ENCODE data around the gene LXN.

The LXN gene

GRCh38 chr3:158663832-158664231 lies 8.6 kb downstream of the LXN start:
- no peaks in the 10 kb centered on the region for H3K27me3 Mint-ChIP-seq (ENCODE audit: low read depth)
- no peak for TF ChIP-seq CTCF (IDR thresholded peaks at IDR 0.05; ENCODE audit: unreplicated experiment in 3 of 3)
- H3K36me3 Mint-ChIP-seq (ENCODE audit: low read depth): peaks cover 40% of the 10 kb centered on the region
- H3K4me3 Mint-ChIP-seq: no peak overlapping the region
- H3K4me1 Mint-ChIP-seq: no peaks in the 10 kb centered on the region
- H3K9me3 Mint-ChIP-seq: no peaks in the 10 kb centered on the region
- no peak overlapping the region for H3K27ac Mint-ChIP-seq

DNA sequence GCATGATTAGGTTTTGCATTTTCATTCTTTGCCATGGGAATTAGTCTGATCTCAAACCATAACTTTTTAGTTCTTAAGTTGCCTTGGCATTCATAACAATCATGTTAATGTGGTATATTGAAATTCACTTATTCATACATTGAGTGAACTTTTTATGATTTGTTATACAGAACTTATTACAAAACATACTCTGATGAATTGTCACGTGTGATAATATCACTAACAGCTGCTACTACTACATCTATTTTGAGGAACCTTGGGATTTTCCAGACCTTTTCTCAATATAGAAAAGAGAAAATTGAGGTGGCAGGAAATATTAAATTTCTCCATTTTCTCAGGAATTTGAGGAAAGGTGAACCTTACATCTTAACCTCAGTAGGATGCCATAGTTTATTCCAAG lies 9.2 kb downstream of the LXN start:
- Mint-ChIP-seq H3K27me3 (ENCODE audit: low read depth) (no peaks in the 10 kb centered on the region), H3K36me3 (ENCODE audit: low read depth) (peaks cover 40% of the 10 kb centered on the region), H3K9me3 (no peaks in the 10 kb centered on the region), H3K4me1 (no peaks in the 10 kb centered on the region), H3K4me3 (no peak overlapping the region), H3K27ac (no peak overlapping the region)
- no peak for TF ChIP-seq CTCF (IDR thresholded peaks at IDR 0.05; ENCODE audit: unreplicated experiment in 3 of 3)

GRCh38 chr3:158660711-158661110 lies 11.7 kb downstream of the LXN start:
- TF ChIP-seq CTCF (IDR thresholded peaks at IDR 0.05; ENCODE audit: unreplicated experiment in 3 of 3): no peak
- Mint-ChIP-seq H3K27me3 (ENCODE audit: low read depth) (no peaks in the 10 kb centered on the region), H3K27ac (no peak overlapping the region), H3K4me3 (no peak overlapping the region), H3K9me3 (no peaks in the 10 kb centered on the region), H3K36me3 (ENCODE audit: low read depth) (peaks cover 42% of the 10 kb centered on the region), H3K4me1 (no peaks in the 10 kb centered on the region)

DNA sequence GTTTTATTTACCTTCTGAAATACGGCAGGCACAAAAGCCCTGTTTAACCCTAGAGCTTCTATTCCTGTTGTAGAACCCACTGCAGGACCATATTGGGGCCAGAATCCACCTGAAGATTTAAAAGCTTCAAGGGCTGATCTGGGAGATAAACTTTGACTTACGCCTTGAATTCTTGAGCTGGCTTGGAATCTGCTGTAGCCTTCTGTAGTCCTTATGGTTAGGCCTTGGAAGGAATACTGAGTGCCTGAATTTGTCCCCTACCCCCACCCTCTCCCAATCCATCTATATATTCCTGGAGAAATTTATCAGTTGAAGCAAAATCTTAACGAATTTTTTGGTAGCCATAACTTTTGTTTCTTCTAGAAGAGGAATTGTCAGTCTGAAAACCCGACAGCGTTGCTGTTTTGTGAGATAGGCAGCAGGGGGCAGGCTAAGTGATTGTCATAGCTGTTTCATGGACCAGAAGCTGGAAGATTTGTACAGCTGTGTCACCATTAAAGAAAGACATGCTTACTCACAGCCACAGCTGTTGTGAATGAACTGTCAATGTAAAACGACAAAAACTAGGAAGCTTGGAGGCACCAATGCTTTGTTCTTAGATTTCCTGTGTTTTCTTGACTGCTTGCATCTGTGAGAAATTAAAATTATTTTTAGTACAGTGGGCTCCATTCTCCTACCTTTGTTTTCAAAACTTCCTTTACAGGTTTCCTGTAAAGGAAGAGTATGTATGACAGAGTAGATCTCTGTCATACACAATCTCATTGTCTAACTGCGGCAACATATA lies 12.8 kb downstream of the LXN start:
- H3K4me3 Mint-ChIP-seq: no peak overlapping the region
- no peaks in the 10 kb centered on the region for H3K4me1 Mint-ChIP-seq
- H3K36me3 Mint-ChIP-seq (ENCODE audit: low read depth): peaks cover 39% of the 10 kb centered on the region
- H3K9me3 Mint-ChIP-seq: no peaks in the 10 kb centered on the region
- peak; percentile 55 to 68 (median 60) for TF ChIP-seq CTCF (IDR thresholded peaks at IDR 0.05; ENCODE audit: unreplicated experiment in 3 of 3)
- H3K27ac Mint-ChIP-seq: no peak overlapping the region
- H3K27me3 Mint-ChIP-seq (ENCODE audit: low read depth): no peaks in the 10 kb centered on the region

GRCh38 chr3:158658889-158659288 lies 13.6 kb downstream of the LXN start:
- H3K27me3 Mint-ChIP-seq (ENCODE audit: low read depth): no peaks in the 10 kb centered on the region
- H3K36me3 Mint-ChIP-seq (ENCODE audit: low read depth): peaks cover 33% of the 10 kb centered on the region
- H3K9me3 Mint-ChIP-seq: no peaks in the 10 kb centered on the region
- no peaks in the 10 kb centered on the region for H3K4me1 Mint-ChIP-seq
- no peak for TF ChIP-seq CTCF (IDR thresholded peaks at IDR 0.05; ENCODE audit: unreplicated experiment in 3 of 3)
- H3K4me3 Mint-ChIP-seq: no peak overlapping the region
- no peak overlapping the region for H3K27ac Mint-ChIP-seq

DNA sequence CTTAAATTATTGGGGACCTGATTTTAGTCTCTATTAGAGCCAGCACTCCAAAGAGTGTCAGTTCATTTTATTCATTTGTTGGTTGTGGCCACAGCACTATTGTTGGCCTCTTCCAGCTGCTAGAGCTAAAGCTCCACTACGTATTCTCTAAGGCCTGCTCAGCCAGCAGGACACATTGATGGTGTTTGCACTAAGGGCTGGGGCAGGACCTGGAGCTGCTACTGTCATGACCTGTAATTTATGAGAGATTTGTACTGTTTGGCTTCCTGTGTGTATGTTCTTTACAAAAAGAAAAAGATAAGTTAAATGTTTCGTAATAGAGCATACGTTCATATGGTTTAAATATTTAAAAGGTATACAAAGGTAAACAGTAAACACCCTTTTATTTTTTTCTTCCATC lies 20.0 kb downstream of the LXN start:
- Mint-ChIP-seq H3K9me3 (no peaks in the 10 kb centered on the region), H3K4me3 (no peak overlapping the region), H3K36me3 (ENCODE audit: low read depth) (peaks cover 38% of the 10 kb centered on the region), H3K27ac (no peak overlapping the region), H3K4me1 (no peaks in the 10 kb centered on the region), H3K27me3 (ENCODE audit: low read depth) (no peaks in the 10 kb centered on the region)
- TF ChIP-seq CTCF (IDR thresholded peaks at IDR 0.05; ENCODE audit: unreplicated experiment in 3 of 3): no peak
